Lower lobe of right lung (tissue), 2 donors: Measurements from ENCODE around the gene C6orf15. TPM values are rescaled to one million over a fixed set of nuclear protein-coding genes. Genes with fewer than 3 reads are reported as not detected.

Experiments
- ATAC-seq, 2 donors: fragments of 200-7000 bp; cut with Tn5 transposase; one replicate each; pipeline ENCODE4 v1.9.1; 2020 to 2022; ENCODE audit warnings: mild to moderate bottlenecking in 2 of 2, moderate library complexity in 2 of 2
- DNase-seq: peaks from one replicate; pipeline ENCODE4 v3.0.0-alpha.2; 2020
- H3K27ac ChIP-seq: fragments of 200-600 bp; one replicate; pipeline ENCODE4 v1.8.0; 2022
- H3K27me3 ChIP-seq: fragments of 200-600 bp; one replicate; pipeline ENCODE4 v1.8.0; 2022; ENCODE audit warnings: low read depth
- H3K36me3 ChIP-seq: fragments of 200-600 bp; one replicate; pipeline ENCODE4 v1.8.0; 2022; ENCODE audit warnings: mild to moderate bottlenecking
- H3K4me1 ChIP-seq: fragments of 200-600 bp; one replicate; pipeline ENCODE4 v1.8.0; 2022
- H3K4me3 ChIP-seq: fragments of 200-600 bp; one replicate; pipeline ENCODE4 v1.8.0; 2022; ENCODE audit warnings: mild to moderate bottlenecking
- H3K9me3 ChIP-seq: fragments of 200-600 bp; one replicate; pipeline ENCODE4 v1.8.0; 2022
- intact Hi-C: fragments of 100-400 bp; cut with DNase I; formaldehyde crosslinking; loops from one replicate; pipeline ENCODE4 v1.11.0; 2022
- total RNA-seq: library from RNA; stranded (reverse); fragmentation: NEBNext Ultra II Directional; extraction: Animal tissue kit (Norgen Biotek cat#: 25700); gene quantifications from one replicate; pipeline ENCODE4 v1.2.1, GENCODE V29; 2021
- TF ChIP-seq, protein P1 (sequence below): fragments of 200-600 bp; IDR thresholded peaks from one replicate; pipeline ENCODE4 v1.8.0; 2022; ENCODE audit warnings: antibody characterized with exemption, mild to moderate bottlenecking
- donor health status: DM: no; HTN: yes; CAD: no; lungs with severe emphysema.

C6orf15 gene
- total RNA-seq, 1 donor from 2014 or later = not detected

DNA sequence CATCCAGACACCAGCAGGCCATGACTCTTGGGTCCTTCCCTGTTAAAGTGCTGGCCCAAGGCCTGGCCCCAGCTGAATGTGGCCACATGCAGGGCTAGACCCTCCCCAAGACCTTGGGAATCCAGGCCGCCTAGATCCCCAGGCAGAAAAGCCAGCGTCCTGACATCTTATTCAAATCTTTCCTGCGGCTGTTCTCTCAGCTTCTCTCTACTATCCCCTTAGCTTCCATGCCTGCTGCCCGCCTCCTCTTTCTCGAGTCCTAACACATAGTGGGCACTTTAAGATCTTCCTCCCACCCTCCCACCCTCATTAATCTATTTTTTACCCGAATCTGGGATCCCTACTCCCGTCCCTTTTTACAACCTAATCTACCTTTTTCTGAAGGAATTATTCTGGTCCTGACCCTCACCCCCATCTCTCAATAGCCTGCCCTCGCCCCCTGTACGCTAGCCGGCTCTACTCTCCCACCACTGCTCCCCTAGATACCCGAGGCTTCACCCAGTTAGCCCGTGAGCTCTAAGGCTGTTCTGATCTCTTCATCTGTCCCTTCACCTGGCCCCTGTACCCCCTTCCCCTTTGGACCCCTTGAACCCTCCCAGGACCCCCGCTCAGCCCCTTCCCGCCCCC is 45.3 kb upstream of the C6orf15 start, which contains the start of gene CCHCR1:
Gene CCHCR1 (minus strand): TSS at position 290 of the 627 bp plus-strand sequence. CDS start 202 bp downstream, at position 88.
- Histone ChIP-seq H3K27ac (peak within 1 kb of the TSS; percentile 59), H3K4me3 (peak within 1 kb of the TSS; percentile 80), H3K9me3 (no peaks in the 10 kb centered on the region), H3K27me3 (no peaks in the 10 kb centered on the region), H3K36me3 (peaks cover 6% of the 10 kb centered on the region), H3K4me1 (peaks cover 17% of the 10 kb centered on the region)
- ATAC-seq (peak; percentile 39 to 44), DNase-seq (no peak)
- intact Hi-C loops = no loop called here
- TF ChIP-seq, protein P1, sequence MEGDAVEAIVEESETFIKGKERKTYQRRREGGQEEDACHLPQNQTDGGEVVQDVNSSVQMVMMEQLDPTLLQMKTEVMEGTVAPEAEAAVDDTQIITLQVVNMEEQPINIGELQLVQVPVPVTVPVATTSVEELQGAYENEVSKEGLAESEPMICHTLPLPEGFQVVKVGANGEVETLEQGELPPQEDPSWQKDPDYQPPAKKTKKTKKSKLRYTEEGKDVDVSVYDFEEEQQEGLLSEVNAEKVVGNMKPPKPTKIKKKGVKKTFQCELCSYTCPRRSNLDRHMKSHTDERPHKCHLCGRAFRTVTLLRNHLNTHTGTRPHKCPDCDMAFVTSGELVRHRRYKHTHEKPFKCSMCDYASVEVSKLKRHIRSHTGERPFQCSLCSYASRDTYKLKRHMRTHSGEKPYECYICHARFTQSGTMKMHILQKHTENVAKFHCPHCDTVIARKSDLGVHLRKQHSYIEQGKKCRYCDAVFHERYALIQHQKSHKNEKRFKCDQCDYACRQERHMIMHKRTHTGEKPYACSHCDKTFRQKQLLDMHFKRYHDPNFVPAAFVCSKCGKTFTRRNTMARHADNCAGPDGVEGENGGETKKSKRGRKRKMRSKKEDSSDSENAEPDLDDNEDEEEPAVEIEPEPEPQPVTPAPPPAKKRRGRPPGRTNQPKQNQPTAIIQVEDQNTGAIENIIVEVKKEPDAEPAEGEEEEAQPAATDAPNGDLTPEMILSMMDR = no peak

- intact Hi-C loops = no loop called here
- no peak for DNase-seq
- no peak for ATAC-seq
- H3K4me1 ChIP-seq = peaks cover 17% of the 10 kb centered on the region
- no peak overlapping the region for H3K27ac ChIP-seq
- H3K9me3 ChIP-seq = no peaks in the 10 kb centered on the region
- H3K4me3 ChIP-seq = no peak overlapping the region
- H3K27me3 ChIP-seq = no peaks in the 10 kb centered on the region
- peaks cover 6% of the 10 kb centered on the region for H3K36me3 ChIP-seq
- TF ChIP-seq, protein P1 = no peak
Measured at GRCh38 chr6:31156641-31157040, 44.3 kb upstream of the C6orf15 start.

- Histone ChIP-seq H3K27me3 (no peaks in the 10 kb centered on the region), H3K4me3 (no peak overlapping the region), H3K9me3 (no peaks in the 10 kb centered on the region), H3K36me3 (peaks cover 15% of the 10 kb centered on the region), H3K4me1 (peaks cover 14% of the 10 kb centered on the region), H3K27ac (no peak overlapping the region)
- intact Hi-C loops = no loop called here
- ATAC-seq (no peak), DNase-seq (no peak)
- TF ChIP-seq, protein P1 = no peak
Measured at GRCh38 chr6:31154436-31154835, 42.1 kb upstream of the C6orf15 start.

- peaks cover 6% of the 10 kb centered on the region for H3K4me1 ChIP-seq
- H3K36me3 ChIP-seq = peaks cover 15% of the 10 kb centered on the region
- H3K9me3 ChIP-seq = no peaks in the 10 kb centered on the region
- H3K27me3 ChIP-seq = no peaks in the 10 kb centered on the region
- no peak overlapping the region for H3K4me3 ChIP-seq
- TF ChIP-seq, protein P1 = no peak
- H3K27ac ChIP-seq = no peak overlapping the region
- intact Hi-C loops = no loop called here
- ATAC-seq (no peak), DNase-seq (no peak)
Measured at GRCh38 chr6:31152781-31153180, 40.4 kb upstream of the C6orf15 start.

- H3K4me1 ChIP-seq = no peaks in the 10 kb centered on the region
- DNase-seq = no peak
Measured at GRCh38 chr6:31149827-31150447, 37.6 kb upstream of the C6orf15 start.

More at GRCh38 chr6:31149827-31150447, 37.6 kb upstream of the C6orf15 start:
- H3K27me3 ChIP-seq = no peaks in the 10 kb centered on the region
- intact Hi-C loops = no loop called here
- no peak for ATAC-seq
- TF ChIP-seq, protein P1 = no peak
- no peak overlapping the region for H3K27ac ChIP-seq
- H3K36me3 ChIP-seq = peaks cover 15% of the 10 kb centered on the region
- no peaks in the 10 kb centered on the region for H3K9me3 ChIP-seq
- no peak overlapping the region for H3K4me3 ChIP-seq
